NOMO-1 (cell line): Measurements from ENCODE around the gene NEURL1B.
A peak's percentile ranks its signal among the peaks of the same experiment; 100 is the strongest.
"Not testable (repeated sequence)": the region's sequence is repeated elsewhere in the genome, so short reads cannot be mapped to it uniquely, and the experiment has no call there.

Experiments
- DNase-seq, 2 experiments: peaks; one replicate each; lab custom pipeline; 2025; ENCODE audit not compliant: unreplicated experiment in 2 of 2; lab: John Stamatoyannopoulos, UW

NEURL1B gene

DNA sequence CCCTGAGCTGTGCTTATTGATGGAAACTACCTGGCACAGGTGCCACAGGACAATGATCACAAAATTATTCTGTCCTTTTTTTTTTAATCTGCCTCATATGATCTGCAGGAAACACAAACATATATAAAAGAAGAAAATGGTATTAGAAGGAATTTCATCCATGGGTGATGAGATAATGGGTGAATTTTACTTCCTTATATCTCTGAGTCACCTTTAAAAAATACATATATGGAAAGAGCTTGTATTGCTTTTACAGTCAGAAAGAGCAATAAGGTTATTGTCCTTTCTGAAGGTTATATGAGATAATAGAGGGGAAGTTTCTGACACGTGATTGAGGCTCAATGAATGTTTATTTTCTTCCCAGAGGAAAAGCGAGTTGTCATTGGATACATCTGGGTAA, 31.6 kb downstream of the NEURL1B start:
- DNase-seq: no peak

DNA sequence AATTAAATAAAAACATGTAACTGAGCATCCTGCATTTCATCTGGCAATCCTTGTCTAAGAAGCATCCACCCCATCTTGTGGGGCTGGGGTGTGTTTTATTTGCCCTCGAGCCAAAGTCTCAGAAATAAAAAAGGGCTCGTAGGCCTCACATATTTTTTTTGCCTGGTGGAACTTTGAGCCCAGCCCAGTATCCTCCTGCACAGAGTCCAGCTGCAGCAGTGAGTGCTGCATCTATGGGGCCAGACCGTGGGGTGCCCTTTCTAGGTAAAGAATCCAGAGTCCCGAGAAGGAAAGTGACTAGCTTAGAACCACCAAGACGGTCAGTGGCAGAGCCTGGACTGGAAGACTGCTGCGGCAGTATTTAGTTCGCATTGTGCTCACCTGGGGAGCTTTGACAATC, 33.1 kb downstream of the NEURL1B start:
- no peak for DNase-seq

DNA sequence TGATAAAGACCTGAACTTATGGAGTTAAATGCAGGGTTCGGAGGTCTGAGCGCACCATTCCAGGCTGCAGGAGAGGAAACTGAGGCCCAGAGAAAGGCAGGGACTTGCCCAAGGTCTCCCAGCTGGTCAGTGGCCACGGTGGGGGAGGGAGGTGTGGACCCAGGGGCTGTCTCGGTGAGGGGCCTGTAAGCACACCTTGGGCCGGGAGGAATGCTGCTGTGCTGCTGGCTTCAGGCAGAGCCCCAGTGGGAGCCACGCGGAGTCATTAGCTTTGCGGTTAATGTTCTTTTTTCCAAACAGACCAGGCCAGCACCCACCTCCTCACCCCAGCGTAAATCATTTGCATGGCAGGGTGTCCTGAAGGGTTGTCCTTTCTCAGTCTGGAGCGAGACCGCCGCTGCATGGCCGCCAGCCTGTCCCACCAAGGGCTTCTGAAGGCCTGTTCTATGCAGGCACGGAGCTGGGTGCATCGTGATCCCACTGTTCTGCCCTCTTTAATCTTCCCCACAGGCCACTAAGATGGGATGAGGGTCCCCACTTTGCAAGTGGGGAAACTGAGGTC, 35.9 kb downstream of the NEURL1B start:
- no peak for DNase-seq

- DNase-seq: not testable (repeated sequence)
Measured at GRCh38 chr5:172678362-172678874, 37.4 kb downstream of the NEURL1B start.

DNA sequence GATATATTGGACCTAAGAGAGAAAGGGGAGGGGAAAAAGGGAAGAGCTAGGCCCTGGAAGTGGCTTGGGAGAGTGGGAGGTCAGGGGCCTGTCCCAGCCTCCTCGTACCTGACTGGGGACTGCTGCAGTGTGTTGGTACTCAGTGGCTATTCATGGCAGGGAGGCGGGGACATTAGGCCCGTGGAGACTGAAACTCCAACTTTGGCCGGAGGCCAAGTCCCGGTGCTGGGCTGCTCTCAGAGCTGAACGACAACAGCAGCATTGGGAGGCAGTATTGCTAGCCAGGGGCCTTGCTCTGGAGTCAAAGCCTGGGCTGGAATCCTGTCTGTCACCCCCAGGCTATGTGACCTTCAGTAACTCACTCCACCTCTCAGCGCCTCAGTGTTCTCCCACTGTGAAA, 37.8 kb downstream of the NEURL1B start:
- no peak for DNase-seq

DNA sequence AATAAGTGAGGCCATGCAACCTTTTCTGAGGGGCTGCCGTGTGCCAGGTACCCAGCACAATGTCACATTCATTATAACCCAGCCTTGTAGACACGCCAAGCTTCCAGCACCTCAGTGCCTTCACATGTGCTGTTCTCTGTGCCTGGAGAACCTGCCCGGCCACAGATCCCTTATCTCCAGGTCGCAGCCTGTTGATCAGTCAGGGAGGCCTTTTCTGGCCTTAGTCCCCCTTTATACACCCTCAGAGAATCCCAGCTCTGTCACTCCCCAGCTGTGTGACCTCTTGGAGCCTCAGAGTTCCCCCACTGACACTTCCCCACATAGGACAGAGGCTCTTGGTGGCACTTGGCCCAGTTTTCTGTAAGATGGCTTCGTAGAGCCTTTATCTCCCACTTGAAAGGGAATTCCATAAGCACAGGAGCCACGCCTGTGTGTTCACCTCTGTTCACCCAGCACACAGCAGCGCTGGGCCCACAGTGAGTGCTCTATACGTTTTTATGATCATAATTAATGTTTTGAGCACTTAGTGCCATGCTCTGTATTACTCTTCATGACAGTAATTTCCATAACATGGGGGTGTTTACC, 38.7 kb downstream of the NEURL1B start:
- no peak for DNase-seq

GRCh38 chr5:172680921-172681320, 39.9 kb downstream of the NEURL1B start:
- peak; percentile 28 to 66 for DNase-seq

DNA sequence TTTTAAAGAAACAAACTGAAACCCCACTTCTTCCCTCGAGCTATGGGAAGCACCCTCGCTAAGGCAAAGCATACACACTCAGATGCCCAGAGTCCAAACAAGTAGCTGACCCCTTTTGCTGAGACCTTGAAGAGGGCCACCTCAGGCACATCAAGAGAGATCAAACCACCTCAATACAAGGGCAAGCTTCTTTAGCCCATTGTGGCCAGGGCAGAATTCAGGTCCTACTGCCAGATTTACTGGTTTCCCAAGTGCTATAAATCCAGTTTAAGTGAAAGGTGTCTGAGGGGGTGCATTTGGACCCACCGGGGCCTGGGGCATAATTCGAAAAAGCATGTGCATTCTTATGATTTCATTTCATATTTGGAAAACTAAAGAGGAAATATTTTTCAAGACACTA, 40.4 kb downstream of the NEURL1B start:
- no peak for DNase-seq

GRCh38 chr5:172683264-172683644, 42.2 kb downstream of the NEURL1B start:
- no peak for DNase-seq

- no peak for DNase-seq
Measured at GRCh38 chr5:172683645-172684471, 42.8 kb downstream of the NEURL1B start.

DNA sequence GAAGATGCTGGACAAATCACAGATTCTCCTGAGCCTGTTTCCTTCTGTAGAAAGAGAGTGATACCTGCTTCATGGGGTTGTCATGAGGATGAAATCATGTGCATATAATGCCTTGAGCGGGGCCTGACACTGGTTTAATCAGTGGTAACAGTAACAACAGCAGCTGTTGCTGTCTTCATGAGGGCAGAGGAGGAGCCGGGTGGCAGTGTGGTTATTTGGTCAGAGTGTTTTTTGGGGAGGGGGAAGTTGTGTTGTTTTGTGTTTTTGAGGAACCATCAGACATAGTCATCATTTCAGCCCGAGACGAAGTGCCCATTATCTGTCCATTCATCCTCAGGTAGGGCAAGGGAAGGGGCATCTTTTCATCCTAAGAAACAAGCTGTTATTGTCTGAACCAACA, 44.0 kb downstream of the NEURL1B start:
- DNase-seq: no peak

DNA sequence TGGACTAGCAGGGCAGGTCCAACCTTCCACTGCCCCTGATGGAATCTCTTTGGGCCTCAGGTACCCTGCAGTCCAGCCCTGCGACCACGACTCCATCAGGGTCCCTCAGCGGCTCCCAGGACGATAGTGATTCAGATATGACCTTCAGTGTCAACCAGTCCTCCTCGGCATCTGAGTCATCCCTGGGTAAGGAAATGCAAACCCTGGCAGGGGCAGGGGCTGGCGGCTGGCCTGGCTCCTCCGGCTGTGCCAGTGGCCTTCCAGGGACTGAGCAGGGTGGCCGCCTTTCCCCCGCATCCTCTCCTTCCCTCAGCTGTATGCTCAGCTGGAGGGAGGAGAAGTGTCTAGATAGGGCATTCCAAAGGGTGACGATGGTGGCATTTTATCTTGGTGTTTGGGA, 45.0 kb downstream of the NEURL1B start:
- DNase-seq: no peak

DNA sequence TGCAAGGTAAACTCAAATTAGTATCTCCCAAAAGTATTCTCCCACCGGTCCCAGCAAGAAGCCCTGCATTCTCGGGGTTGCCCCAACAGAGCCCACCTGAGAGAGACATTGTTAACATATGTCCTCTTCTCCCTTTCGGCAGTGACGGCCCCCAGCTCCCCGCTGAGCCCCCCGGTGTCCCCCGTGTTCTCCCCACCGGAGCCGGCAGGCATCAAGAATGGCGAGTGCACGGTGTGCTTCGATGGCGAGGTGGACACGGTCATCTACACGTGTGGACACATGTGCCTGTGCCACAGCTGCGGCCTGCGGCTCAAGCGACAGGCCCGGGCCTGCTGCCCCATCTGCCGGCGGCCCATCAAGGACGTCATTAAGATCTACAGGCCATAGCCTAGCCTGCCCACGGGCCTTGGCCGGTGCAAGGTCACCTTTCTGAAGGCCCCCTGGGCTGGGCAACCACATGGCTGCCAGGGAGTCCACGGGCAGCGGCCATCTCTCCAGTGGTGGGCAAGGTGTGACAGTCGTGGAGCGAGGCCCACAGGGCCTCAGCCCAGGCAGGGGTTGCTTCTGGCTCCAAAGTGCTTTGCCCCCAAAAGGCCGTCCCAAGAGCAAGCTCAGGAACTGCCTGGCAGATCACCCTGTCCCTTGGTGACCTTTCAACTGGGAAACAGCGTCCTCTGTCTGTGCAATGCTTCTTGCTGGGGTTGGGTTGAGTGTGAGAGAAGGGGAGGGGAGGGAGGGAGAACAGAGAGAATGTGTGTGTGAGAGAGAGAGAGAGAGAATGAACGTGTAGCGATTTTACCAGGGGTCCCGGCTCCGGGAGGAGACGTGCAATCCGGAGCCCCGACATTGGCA, 45.7 kb downstream of the NEURL1B start:
- no peak for DNase-seq

DNA sequence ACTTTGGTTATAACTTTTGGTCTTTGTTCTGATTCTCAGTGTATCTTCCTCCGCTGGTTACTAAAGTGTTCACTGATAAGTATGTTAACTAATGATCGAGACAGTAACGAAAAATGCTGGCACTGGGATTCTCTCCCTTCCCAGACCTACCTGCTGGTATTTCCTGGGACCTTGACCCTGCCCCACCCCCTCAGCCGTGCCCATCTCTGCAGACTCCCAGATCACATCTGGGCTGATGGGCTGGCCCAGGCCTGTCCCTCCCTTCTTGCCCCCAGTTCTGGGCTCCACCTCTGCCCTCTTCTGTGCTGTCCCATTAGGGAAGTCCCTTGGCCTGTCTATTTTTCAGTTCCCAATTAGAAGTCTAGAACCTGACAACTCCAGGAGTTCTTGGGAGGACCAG, 46.9 kb downstream of the NEURL1B start:
- DNase-seq: no peak

DNA sequence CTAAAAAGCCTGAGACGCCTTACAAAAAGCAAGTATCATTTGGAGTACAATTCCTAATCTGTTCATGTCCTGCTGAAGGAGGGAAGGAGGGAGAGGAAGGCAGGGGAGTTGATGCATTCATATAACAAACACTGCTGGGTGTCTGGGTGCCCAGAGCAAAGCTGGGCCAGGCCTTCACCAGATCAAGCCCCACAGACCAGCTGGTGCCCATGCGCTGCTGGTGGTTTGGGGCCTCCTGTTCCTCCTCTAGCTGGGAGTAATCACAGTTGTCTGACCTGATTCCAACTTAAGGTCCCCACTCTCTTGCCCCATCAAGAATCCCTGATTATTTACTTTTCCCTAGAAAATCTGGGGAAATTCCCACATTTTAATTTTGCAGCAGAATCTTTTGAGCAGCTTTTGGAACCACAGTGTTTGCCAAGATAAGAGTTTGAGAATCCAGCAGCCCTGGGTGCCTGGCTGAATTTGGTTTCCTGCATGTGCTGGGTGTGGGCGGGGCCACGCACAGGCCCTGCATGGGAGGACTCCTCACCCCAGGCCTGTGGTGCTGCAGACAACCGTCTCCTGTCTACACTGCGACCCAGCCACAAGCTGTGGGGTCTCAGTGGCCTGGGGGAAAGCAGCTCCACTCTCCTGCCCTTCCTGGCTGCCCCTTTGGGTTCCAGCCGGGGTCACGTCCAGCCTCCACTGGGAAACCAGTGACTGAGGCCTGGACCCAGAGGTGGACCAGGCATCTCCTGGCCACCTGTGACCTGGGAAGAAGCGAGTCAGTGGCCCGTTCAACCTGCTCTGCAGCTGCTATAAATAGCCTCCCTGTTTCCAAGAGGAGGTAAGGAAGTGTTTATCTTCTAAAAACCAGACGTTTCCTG, 47.5 kb downstream of the NEURL1B start:
- no peak for DNase-seq

DNA sequence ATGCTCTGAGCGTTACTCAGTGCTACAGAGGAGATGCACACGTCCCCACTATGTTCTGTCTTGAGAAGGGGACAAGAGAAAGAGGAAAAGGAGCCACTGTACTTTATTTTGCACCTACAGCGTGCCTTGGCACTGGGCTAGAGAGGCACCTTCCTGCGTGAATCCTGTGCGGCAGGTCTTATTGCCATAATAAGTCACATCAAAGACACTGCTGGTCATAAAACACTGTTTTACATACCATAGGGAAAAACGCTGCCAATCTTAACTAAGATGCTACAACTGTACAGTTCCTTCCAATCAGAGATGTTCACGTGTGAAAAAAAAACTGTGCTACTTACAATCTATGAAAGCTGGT, 48.1 kb downstream of the NEURL1B start:
- DNase-seq: no peak

- no peak for DNase-seq
Measured at GRCh38 chr5:172689801-172690200, 48.7 kb downstream of the NEURL1B start.

GRCh38 chr5:172690258-172691075, 49.4 kb downstream of the NEURL1B start:
- no peak for DNase-seq

GRCh38 chr5:172691886-172692285, 50.8 kb downstream of the NEURL1B start:
- DNase-seq: no peak
